VCaP (cell line): ENCODE measurements around the gene CACNA2D3.

Experiments used
- H3K27ac ChIP-seq: fragments of 450-650 bp; 2 replicates; pipeline ENCODE4 v1.5.1; 2017
- CTCF ChIP-seq: fragments of 450-650 bp; conservative IDR thresholded peaks from 2 replicates; pipeline ENCODE4 v1.5.1; 2017; ENCODE audit warnings: mild to moderate bottlenecking, moderate library complexity

CACNA2D3 gene

GRCh38 chr3:54713031-54713430 is 590.7 kb downstream of the CACNA2D3 start:
- no peak overlapping the region for H3K27ac ChIP-seq
- TF ChIP-seq CTCF: no peak

GRCh38 chr3:54713455-54713854 is 591.1 kb downstream of the CACNA2D3 start:
- TF ChIP-seq CTCF: no peak
- no peak overlapping the region for H3K27ac ChIP-seq

- H3K27ac ChIP-seq: no peak overlapping the region
- no peak for TF ChIP-seq CTCF
Measured at GRCh38 chr3:54714035-54714434, 591.7 kb downstream of the CACNA2D3 start.

GRCh38 chr3:54717506-54717905 is 595.2 kb downstream of the CACNA2D3 start:
- no peak overlapping the region for H3K27ac ChIP-seq
- no peak for TF ChIP-seq CTCF

GRCh38 chr3:54719914-54720313 is 597.6 kb downstream of the CACNA2D3 start:
- no peak for TF ChIP-seq CTCF
- no peak overlapping the region for H3K27ac ChIP-seq

GRCh38 chr3:54720604-54721003 is 598.3 kb downstream of the CACNA2D3 start:
- H3K27ac ChIP-seq: no peak overlapping the region
- no peak for TF ChIP-seq CTCF

GRCh38 chr3:54731732-54732445 is 609.5 kb downstream of the CACNA2D3 start:
- no peak for TF ChIP-seq CTCF
- no peak overlapping the region for H3K27ac ChIP-seq
